Pancreas (tissue), 10 donors: Measurements from ENCODE around the gene PPP1R1A. TPM values are rescaled to one million over a fixed set of nuclear protein-coding genes. Genes with fewer than 3 reads are reported as not detected.

ENCODE experiments used
- ATAC-seq, 4 donors: fragments of 200-7000 bp; cut with Tn5 transposase; one replicate each; pipeline versions ENCODE4 v1.8.0 to v1.9.1; 2020; ENCODE audit warnings: mild to moderate bottlenecking in 4 of 4, moderate library complexity in 4 of 4
- DNase-seq, 6 donors: peaks; one replicate each; pipeline ENCODE4 v3.0.0-alpha.2; 2020
- FAIRE-seq: peaks from 2 replicates; lab custom pipeline; 2012; peaks lifted over from hg19 to GRCh38; lab: Jason Lieb, UNC
- H3K27ac ChIP-seq, 4 donors: fragments of 200-600 bp; sonication (generic); 1 replicate in 3 of 4; 2 replicates in 1 of 4; pipeline versions ENCODE4 v1.5.0 to v1.8.0; 2020
- H3K27me3 ChIP-seq, 4 donors: fragments of 200-600 bp; one replicate each; pipeline ENCODE4 v1.8.0; 2021
- H3K36me3 ChIP-seq, 3 donors: fragments of 200-600 bp; sonication (generic) in 1 of 3; one replicate each; pipeline versions ENCODE4 v1.5.0 to v1.8.0; 2020 to 2021
- H3K4me1 ChIP-seq, 3 donors: fragments of 200-600 bp; one replicate each; pipeline ENCODE4 v1.8.0; 2021
- H3K4me3 ChIP-seq, 4 donors: fragments of 200-600 bp; sonication (generic) in 2 of 4; one replicate each; pipeline versions ENCODE4 v1.5.0 to v1.8.0; 2020 to 2021
- H3K9me3 ChIP-seq, 4 donors: fragments of 200-600 bp; one replicate each; pipeline ENCODE4 v1.8.0; 2021
- WGBS, 2 donors: extraction: QIAGEN DNeasy Blood & Tissue Kit; methylation state at CpG; one replicate each; pipeline ENCODE4 v1.1.7; 2013; 5-methylcytosine and 5-hydroxymethylcytosine counted together
- intact Hi-C, 3 donors: fragments of 100-400 bp; cut with DNase I; formaldehyde crosslinking; loops; one replicate each; pipeline versions ENCODE4 v1.11.1 to v1.14.2; 2022
- polyA plus RNA-seq, 2 donors: library from polyadenylated mRNA; stranded (reverse); fragments of 200-250 nt; gene quantifications; one replicate each; pipeline ENCODE4 v1.2.3, GENCODE V29; 2013
- total RNA-seq, 6 donors: library from RNA; stranded (reverse); fragmentation: NEBNext Ultra II Directional in 4 of 6; extraction: Animal tissue kit (Norgen Biotek cat#: 25700) in 4 of 6; gene quantifications; one replicate each; pipeline versions ENCODE4 v1.2.1 to v1.2.4, GENCODE V29; 2021 to 2023
- TF ChIP-seq, protein P1 (sequence below), 4 donors: fragments of 200-600 bp; sonication (generic) in 3 of 4; IDR thresholded peaks; one replicate each; pipeline versions ENCODE4 v1.5.0 to v1.8.0; 2021; ENCODE audit warnings: antibody characterized with exemption in 4 of 4
- donor health status: healthy with polysubstance abuse.
- donor health status: DM: no; HTN: no; CAD: no; lungs with moderate emphysema.
- donor health status: DM: no; HTN: no; CAD: no.
- donor health status: control.
- donor health status: control.
- donor health status: Bipolar disorder and iron deficiency.
- donor health status: DM: yes; HTN: yes; CAD: no.
- donor health status: DM: no; HTN: no; CAD: no.
- donor health status: DM: no; HTN: no; CAD: no.
- donor health status: DM: yes; HTN: yes; CAD: no.

The PPP1R1A gene
- total and polyA plus RNA-seq, 8 donors: 1.1 to 127 (median 8.1) TPM

GRCh38 chr12:54629925-54630324 lies 41.5 kb upstream of the PPP1R1A start:
- H3K9me3 ChIP-seq: no peaks in the 10 kb centered on the region
- DNase-seq (no peak), ATAC-seq (no peak), FAIRE-seq (no peak)
- intact Hi-C loops: no loop called here
- peaks cover 0 to 5% (median 3%) of the 10 kb centered on the region in 3 donors for H3K4me1 ChIP-seq
- no peak overlapping the region for H3K27ac ChIP-seq
- H3K36me3 ChIP-seq: no peaks in the 10 kb centered on the region
- TF ChIP-seq, protein P1, sequence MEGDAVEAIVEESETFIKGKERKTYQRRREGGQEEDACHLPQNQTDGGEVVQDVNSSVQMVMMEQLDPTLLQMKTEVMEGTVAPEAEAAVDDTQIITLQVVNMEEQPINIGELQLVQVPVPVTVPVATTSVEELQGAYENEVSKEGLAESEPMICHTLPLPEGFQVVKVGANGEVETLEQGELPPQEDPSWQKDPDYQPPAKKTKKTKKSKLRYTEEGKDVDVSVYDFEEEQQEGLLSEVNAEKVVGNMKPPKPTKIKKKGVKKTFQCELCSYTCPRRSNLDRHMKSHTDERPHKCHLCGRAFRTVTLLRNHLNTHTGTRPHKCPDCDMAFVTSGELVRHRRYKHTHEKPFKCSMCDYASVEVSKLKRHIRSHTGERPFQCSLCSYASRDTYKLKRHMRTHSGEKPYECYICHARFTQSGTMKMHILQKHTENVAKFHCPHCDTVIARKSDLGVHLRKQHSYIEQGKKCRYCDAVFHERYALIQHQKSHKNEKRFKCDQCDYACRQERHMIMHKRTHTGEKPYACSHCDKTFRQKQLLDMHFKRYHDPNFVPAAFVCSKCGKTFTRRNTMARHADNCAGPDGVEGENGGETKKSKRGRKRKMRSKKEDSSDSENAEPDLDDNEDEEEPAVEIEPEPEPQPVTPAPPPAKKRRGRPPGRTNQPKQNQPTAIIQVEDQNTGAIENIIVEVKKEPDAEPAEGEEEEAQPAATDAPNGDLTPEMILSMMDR (IDR thresholded peaks at IDR 0.05): no peak
- no peaks in the 10 kb centered on the region for H3K27me3 ChIP-seq
- 84 to 85% methylated on average over 2 of the region's 2 CpGs for WGBS, 2 donors
- no peak overlapping the region for H3K4me3 ChIP-seq

DNA sequence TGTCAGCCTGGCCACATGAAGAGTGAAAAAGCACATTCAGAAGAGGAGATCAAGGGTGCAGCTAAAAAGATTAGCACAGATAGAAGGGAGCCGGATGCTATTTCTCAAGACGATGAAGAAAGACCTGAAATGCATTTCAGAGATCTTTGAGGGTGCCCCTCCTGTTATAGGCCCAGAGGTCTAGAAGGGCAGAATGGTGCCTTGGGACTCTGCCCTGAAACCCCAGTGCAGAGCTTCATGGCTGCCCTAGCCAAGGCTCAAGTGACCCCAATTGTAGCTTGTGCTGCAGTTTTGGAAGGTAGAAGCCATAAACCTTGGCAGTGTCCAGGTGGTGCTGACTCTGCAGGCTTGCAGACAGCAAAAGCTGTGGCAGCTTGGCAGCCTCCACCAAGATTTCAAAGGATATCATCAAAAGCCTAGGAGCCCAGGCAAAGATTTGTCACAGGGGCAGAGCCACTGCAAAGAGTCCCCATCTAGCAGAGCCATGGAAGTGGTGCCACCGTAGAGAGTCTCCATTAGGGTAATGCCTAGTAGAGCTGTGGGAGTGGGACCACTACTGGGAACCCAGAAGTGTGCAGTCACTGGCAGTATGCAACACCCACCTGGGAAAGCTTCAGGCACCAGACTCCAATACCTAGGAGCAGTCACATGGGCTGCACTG lies 39.9 kb upstream of the PPP1R1A start:
- intact Hi-C loops: no loop called here
- TF ChIP-seq, protein P1 (IDR thresholded peaks at IDR 0.05): no peak
- no peak overlapping the region for H3K4me3 ChIP-seq
- no peak for DNase-seq
- H3K27ac ChIP-seq: no peak overlapping the region
- no peaks in the 10 kb centered on the region for H3K36me3 ChIP-seq
- no peaks in the 10 kb centered on the region for H3K9me3 ChIP-seq
- H3K27me3 ChIP-seq: no peaks in the 10 kb centered on the region
- no peak for ATAC-seq
- WGBS, 2 donors: 89 to 95% methylated on average over 3 of the region's 3 CpGs
- H3K4me1 ChIP-seq: peaks cover 0 to 5% (median 3%) of the 10 kb centered on the region in 3 donors
- FAIRE-seq: no peak

GRCh38 chr12:54627304-54627703 lies 38.8 kb upstream of the PPP1R1A start:
- DNase-seq: no peak
- 87 to 91% methylated on average over 3 of the region's 3 CpGs for WGBS, 2 donors
- FAIRE-seq: no peak
- Histone ChIP-seq H3K9me3 (no peaks in the 10 kb centered on the region), H3K4me1 (peaks cover 0 to 5% (median 3%) of the 10 kb centered on the region in 3 donors), H3K27ac (no peak overlapping the region), H3K27me3 (no peaks in the 10 kb centered on the region), H3K4me3 (no peak overlapping the region), H3K36me3 (no peaks in the 10 kb centered on the region)
- no peak for ATAC-seq
- intact Hi-C loops: no loop called here
- TF ChIP-seq, protein P1 (IDR thresholded peaks at IDR 0.05): no peak

GRCh38 chr12:54625598-54625997 lies 37.1 kb upstream of the PPP1R1A start:
- no peak for DNase-seq
- intact Hi-C loops: no loop called here
- TF ChIP-seq, protein P1 (IDR thresholded peaks at IDR 0.05): no peak
- no peaks in the 10 kb centered on the region for H3K9me3 ChIP-seq
- peaks cover 0 to 8% (median 0%) of the 10 kb centered on the region in 4 donors for H3K27me3 ChIP-seq
- no peak overlapping the region for H3K4me3 ChIP-seq
- no peaks in the 10 kb centered on the region for H3K4me1 ChIP-seq
- no peak for ATAC-seq
- H3K36me3 ChIP-seq: no peaks in the 10 kb centered on the region
- FAIRE-seq: no peak
- H3K27ac ChIP-seq: no peak overlapping the region
